Fibroblast of pulmonary artery (primary cell): ENCODE data around the gene PPP1R36.

Experiments
- DNase-seq: peaks from one replicate; pipeline ENCODE4 v3.0.0-alpha.2; 2010; ENCODE audit warnings: low read depth
- H3K4me3 ChIP-seq: replicated peaks from 2 replicates; pipeline ENCODE4 v1.5.1; 2011; ENCODE audit warnings: low read depth, mild to moderate bottlenecking, control low read depth, low read length, moderate library complexity
- TF ChIP-seq, protein P1 (sequence below): IDR thresholded peaks from 2 replicates; pipeline ENCODE4 v1.5.1; 2011; ENCODE audit warnings: mild to moderate bottlenecking, control low read depth, low read length, inconsistent platforms; ENCODE audit errors: missing control alignments

Gene PPP1R36

DNA sequence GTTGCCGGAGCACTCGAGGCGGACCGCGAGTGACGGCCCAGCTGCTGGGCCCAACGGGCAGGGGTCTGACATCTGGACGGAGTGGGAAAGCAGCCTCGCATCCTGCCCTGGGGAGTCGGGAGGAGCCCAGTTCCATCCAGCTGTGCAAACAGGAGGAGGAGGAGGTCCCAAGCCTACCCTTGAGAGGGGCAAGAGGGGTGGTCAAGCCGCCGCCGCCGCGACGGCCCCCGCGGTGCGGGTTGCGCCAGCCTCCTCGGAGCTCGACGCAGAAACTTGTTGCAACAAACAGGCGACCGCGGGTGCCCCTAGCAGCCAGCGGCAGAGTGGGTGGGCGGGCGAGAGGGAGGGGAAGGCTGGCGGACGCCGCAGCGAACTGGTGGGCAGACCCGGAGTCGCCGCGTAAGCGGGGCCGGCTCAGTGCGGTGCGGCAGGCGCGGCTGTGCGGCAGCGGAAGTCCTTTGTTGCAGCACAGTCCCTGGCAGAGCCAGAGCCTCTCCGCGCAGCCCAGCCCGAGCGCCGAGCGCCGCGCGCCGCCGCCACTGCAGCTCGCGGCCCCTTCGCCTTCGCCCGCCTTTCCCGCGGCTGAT lies 45.4 kb upstream of the PPP1R36 start, which contains the start of gene ZBTB1:
Gene ZBTB1 (plus strand): TSS at position 461 of the 587 bp plus-strand sequence. CDS start 16,735 bp downstream, outside the sequence.
- peak; percentile 88 for DNase-seq
- peak within 1 kb of the TSS; percentile 76 for H3K4me3 ChIP-seq
- TF ChIP-seq, protein P1, sequence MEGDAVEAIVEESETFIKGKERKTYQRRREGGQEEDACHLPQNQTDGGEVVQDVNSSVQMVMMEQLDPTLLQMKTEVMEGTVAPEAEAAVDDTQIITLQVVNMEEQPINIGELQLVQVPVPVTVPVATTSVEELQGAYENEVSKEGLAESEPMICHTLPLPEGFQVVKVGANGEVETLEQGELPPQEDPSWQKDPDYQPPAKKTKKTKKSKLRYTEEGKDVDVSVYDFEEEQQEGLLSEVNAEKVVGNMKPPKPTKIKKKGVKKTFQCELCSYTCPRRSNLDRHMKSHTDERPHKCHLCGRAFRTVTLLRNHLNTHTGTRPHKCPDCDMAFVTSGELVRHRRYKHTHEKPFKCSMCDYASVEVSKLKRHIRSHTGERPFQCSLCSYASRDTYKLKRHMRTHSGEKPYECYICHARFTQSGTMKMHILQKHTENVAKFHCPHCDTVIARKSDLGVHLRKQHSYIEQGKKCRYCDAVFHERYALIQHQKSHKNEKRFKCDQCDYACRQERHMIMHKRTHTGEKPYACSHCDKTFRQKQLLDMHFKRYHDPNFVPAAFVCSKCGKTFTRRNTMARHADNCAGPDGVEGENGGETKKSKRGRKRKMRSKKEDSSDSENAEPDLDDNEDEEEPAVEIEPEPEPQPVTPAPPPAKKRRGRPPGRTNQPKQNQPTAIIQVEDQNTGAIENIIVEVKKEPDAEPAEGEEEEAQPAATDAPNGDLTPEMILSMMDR = no peak

DNA sequence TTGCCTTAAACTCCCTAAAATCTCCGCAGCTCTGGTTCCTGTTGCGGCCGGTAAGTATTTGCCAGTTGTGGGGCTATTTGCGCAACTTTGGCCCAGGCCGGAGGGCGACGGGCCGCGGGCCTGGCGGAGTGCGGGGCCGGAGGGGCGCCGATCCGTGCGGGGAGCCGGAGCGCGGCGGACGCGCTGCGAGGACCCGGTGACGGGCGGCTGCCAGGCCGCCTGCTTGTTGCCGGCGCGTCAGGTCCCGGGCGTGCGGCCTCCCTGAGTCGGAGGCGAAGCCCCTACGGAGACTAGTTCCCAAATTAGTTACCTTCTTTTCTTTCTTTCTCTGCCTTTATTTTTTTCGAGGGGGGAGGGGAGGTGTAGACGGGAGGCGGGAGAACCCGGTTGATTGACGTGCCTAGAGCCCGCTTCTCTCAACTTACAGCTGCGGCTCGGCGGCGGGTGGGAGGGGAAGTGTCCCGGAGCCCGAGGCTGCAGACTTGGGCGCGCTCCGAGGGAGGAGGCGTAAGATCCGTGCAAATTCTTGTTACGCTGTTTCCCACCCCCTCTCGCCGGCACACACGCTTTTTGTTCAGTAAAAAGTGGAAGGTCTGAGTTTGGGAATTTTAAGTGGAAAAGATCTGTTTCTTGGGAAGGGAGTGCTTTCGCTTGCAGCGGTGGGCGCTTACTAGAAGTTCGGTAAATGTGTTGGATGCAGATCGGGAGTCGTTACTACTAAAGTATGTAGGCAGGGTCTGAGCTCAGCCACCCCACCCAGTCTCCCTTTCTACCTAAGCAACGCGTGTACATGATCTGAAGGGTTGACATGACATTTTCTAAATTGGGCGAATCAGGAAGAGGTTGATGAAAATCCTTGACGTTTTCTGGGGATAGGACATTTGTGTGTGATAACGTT lies 44.6 kb upstream of the PPP1R36 start:
- TF ChIP-seq, protein P1 = no peak
- DNase-seq = peak; percentile 84

DNA sequence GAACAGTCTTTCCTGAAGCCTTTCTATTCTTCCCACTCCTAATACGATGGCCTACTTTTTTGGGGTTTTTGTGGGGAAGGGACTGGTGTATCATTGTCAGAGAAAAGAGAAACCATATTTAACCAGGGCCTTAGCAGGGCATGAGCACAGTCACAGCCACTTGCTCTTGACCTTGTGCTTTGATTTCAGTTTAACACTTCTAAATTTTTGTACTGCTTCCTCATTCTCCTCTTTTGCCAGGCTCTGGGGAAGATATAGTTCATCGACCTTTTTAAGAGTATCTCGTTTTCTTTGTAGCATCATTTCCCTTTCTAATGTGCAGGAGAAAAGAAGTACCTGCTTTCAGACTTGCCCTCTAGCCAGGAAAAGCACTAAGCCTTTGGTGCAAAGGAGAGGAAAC lies 43.0 kb upstream of the PPP1R36 start:
- TF ChIP-seq, protein P1 = no peak
- peak overlapping the region; percentile 40 for H3K4me3 ChIP-seq
- DNase-seq = no peak

More for the DNA sequence above, 44.6 kb upstream of the PPP1R36 start:
- H3K4me3 ChIP-seq = peak overlapping the region; percentile 76

DNA sequence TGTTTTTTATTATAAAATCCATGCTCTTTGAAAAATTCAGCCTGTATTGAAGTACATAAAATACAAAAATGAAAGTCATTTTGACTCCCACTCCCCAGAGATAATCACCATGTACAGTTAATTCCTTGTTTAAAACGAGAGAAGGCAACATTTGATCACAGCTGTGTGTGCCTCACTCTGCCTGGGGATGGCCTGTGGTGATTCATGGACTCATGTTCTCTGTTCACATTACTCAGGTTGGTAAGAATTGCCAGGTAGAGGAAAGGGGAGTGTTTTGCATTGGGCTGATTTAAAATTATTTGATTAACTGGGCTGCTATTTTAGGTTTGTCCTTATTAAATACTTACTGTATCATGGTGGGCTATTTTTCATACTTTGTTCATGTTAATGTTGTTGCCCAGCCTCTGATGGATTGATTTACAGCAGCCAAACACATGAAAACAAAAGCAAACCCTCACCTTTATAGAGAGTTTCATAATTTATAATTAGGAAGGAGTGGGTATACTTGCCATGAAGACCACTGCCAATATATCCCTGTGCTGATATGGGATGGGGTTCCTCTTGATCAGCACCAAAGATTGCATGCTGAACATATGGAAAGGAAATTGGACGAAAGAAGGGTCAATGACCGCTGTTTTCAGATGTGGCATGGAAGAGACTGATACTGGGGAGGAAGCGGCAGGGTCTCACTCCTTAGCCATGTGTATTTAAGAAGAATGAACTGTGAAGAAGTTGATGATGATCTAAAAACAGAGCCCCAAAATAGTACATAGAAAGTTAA lies 42.2 kb upstream of the PPP1R36 start:
- no peak for DNase-seq
- peak overlapping the region; percentile 40 for H3K4me3 ChIP-seq
- TF ChIP-seq, protein P1 = no peak

DNA sequence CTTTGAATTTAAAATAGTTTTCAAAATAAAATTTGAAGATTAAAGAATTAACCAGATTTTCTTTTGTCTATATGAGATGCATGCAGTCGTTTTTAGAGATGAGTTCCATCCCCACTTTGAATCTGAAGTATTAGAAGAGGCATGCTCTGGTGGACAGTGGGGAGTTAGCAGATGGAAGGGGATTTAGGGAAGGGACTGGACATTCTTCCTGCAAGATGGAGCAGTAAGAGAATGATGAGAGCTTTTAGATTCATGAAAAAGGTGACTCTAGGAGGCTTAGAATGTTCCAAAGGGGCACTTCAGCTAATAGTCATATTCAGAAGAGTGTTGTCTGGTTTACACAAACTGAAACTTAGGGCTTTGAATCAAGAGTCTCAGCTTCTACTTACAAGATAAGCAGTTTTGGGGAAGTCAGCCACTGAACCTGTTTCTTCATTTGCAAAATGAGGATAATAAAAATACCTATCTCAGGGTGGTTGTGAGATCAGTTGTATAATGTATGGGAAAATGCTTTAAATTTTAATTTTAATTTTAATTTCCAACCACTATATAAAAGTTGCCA lies 41.5 kb upstream of the PPP1R36 start:
- DNase-seq = no peak
- TF ChIP-seq, protein P1 = no peak
- no peak overlapping the region for H3K4me3 ChIP-seq

DNA sequence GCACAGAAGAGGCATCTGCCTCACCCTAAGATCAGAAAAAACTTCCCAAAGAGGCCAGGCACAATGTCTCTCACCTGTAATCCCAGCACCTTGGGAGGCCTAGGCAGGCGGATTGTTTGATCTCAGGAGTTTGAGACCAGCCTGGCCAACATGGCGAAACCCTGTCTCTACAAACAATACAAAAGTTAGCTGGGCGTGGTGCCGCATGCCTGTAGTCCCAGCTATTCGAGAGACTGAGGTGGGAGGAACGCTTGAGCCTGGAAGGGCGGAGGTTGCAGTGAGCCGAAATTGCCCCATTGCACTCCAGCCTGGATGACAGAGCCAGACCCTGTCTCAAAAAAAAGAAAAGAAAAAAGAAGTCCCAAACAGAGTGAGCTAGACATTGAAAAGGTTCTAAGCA lies 40.7 kb upstream of the PPP1R36 start:
- DNase-seq = no peak
- TF ChIP-seq, protein P1 = no peak
- no peak overlapping the region for H3K4me3 ChIP-seq
